GM21619 (cell line): ENCODE results near the gene TOX4.

Experiments used
- ATAC-seq: cut with Tn5 transposase; IDR thresholded peaks from one replicate; pipeline ENCODE4 v1.9.1; 2021; ENCODE audit not compliant: unreplicated experiment

TOX4 gene

GRCh38 chr14:21501568-21501967, 24.6 kb downstream of the TOX4 start:
- ATAC-seq, result no peak

- no peak for ATAC-seq
Observed at GRCh38 chr14:21503376-21503775, 26.4 kb downstream of the TOX4 start.

- peak; percentile 85 for ATAC-seq
Observed at GRCh38 chr14:21505012-21505553, 28.1 kb downstream of the TOX4 start.

GRCh38 chr14:21506557-21506956, 29.6 kb downstream of the TOX4 start:
- ATAC-seq, result no peak

- no peak for ATAC-seq
Observed at GRCh38 chr14:21509432-21510143, 32.6 kb downstream of the TOX4 start.

- peak; percentile 97 for ATAC-seq
Observed at GRCh38 chr14:21510735-21511657, 34.0 kb downstream of the TOX4 start, which contains the start of gene METTL3. TSS of gene METTL3 (minus strand) at chr14:21511340. CDS start at chr14:21511223, 117 bp downstream.

GRCh38 chr14:21514341-21514740, 37.3 kb downstream of the TOX4 start:
- no peak for ATAC-seq

GRCh38 chr14:21518725-21519124, 41.7 kb downstream of the TOX4 start:
- no peak for ATAC-seq

- ATAC-seq, result no peak
Observed at GRCh38 chr14:21520767-21521166, 43.8 kb downstream of the TOX4 start.

- ATAC-seq, result no peak
Observed at GRCh38 chr14:21521501-21521900, 44.5 kb downstream of the TOX4 start.

GRCh38 chr14:21523203-21523602, 46.2 kb downstream of the TOX4 start:
- ATAC-seq, result no peak

GRCh38 chr14:21524575-21525490, 47.8 kb downstream of the TOX4 start:
- ATAC-seq, result no peak

- no peak for ATAC-seq
Observed at GRCh38 chr14:21525571-21525961, 48.6 kb downstream of the TOX4 start.

GRCh38 chr14:21525962-21526671, 49.1 kb downstream of the TOX4 start, which contains the start of gene SALL2:
TSS of gene SALL2 (minus strand) at chr14:21526346. CDS start at chr14:21526127, 219 bp downstream.
- ATAC-seq, result no peak

GRCh38 chr14:21526672-21527317, 49.8 kb downstream of the TOX4 start:
- no peak for ATAC-seq

GRCh38 chr14:21527318-21527679, 50.3 kb downstream of the TOX4 start:
- ATAC-seq, result no peak

- no peak for ATAC-seq
Observed at GRCh38 chr14:21528381-21529348, 51.7 kb downstream of the TOX4 start.

GRCh38 chr14:21529515-21529914, 52.5 kb downstream of the TOX4 start:
- no peak for ATAC-seq
